Inflammatory macrophage treated with lipopolysaccharide for 4 hours (primary cell): Measurements from ENCODE around the gene DDX60.
A peak's percentile ranks its signal among the peaks of the same experiment; 100 is the strongest.

Experiments used
- DNase-seq: peaks from one replicate; pipeline ENCODE4 v3.0.0-alpha.2; 2020

DDX60 gene

GRCh38 chr4:168203233-168203911 is 115.2 kb downstream of the DDX60 start:
- no peak for DNase-seq

- no peak for DNase-seq
These were observed 117.9 kb downstream of the DDX60 start for GRCh38 chr4:168200685-168201084.

GRCh38 chr4:168199260-168199957 is 119.1 kb downstream of the DDX60 start:
- DNase-seq = no peak

- no peak for DNase-seq
These were observed 120.6 kb downstream of the DDX60 start for GRCh38 chr4:168197926-168198325.

GRCh38 chr4:168188754-168189153 is 129.8 kb downstream of the DDX60 start:
- DNase-seq = peak; percentile 23

- peak; percentile 29 for DNase-seq
These were observed 134.6 kb downstream of the DDX60 start for GRCh38 chr4:168183717-168184571.

- DNase-seq = no peak
These were observed 140.9 kb downstream of the DDX60 start for GRCh38 chr4:168177546-168178149.

GRCh38 chr4:168174308-168174707 is 144.2 kb downstream of the DDX60 start:
- no peak for DNase-seq

GRCh38 chr4:168167714-168168284 is 150.8 kb downstream of the DDX60 start:
- DNase-seq = no peak
